ENCODE measurements around the gene CSTA.
"Not testable (repeated sequence)": the region's sequence is repeated elsewhere in the genome, so short reads cannot be mapped to it uniquely, and the experiment has no call there.

The CSTA gene

DNA sequence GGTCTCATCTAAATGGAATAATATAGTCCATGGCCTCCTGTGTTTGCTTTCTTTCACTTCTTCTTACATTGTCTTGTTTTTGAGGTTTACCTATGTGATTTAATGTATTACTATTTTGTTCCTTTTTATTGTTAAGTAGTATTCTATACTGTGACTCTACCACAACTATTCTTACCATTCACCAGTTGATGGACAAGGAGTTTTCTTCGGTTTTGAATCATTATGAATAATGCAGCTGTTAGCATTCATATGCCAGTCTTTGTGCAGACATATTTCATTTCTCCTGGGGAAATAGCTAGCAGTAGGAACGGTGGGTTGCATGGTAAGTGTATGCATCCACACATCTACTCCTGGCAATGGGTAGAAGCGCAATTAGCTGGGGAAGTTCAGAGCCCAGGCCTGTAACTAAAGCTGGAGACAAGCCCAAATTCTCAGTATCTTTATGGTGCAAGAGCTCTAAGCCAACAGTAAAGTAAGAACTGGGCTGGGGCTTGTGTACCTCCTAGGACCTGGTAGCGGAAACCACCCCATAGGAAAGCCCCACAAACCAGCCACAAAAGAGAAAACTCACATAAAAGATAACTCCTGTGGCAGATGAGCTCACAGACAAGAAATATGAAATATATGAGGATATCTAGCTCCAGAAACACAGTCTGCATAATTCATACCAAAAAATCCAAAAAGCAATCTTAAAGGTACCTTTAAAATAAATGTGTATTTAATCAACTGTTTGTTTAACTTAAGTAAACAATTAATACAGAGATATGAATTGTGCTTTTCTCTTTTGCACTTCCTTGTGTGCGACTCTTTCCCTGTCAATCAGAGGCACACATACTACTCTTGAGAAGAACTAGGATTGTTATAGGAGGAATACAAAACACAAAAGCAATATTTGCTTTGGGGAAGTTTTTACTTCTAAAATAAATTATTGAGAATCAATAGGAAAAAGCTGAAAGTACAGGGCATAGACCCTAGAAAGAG is 2.7 kb upstream of the CSTA start:
- DNase-seq, result no peak

DNA sequence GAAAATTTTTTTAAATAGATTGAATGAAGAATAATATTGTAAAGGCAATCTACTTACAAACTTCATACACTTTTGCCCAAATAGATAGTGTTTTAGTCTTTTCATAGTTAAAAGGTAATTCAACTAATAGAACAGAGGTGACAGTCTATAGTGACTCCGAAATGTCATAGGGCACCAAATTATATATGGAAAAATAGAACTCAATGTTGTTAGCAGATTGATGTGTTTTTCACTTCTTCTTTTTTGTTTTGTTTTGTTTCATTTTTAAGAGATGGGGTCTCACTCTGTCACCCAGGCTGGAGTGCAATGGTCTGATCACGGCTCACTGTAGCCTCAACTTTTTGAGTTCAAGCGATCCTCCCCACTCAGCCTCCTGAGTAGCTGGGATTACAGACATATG is 721 bp downstream of the CSTA start:
- no peak for DNase-seq

DNA sequence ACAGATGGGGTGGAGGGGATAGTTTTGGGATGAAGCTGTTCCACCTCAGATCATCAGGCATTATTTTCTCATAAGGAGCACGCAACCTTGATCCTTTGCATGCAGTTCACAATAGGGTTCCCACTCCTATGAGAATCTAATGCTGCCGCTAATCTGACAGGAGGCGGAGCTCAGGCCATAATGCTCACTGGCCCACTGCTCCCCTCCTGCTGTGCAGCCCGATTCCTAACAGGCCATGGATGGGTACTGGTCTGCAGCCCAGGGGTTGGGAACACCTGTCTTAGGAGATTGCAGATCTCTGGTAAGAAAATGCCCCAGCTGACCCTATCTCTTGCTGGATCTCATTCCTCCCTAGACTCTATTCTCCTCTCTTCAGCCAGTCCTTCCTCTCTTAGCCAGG is 6.8 kb downstream of the CSTA start:
- DNase-seq, result no peak

DNA sequence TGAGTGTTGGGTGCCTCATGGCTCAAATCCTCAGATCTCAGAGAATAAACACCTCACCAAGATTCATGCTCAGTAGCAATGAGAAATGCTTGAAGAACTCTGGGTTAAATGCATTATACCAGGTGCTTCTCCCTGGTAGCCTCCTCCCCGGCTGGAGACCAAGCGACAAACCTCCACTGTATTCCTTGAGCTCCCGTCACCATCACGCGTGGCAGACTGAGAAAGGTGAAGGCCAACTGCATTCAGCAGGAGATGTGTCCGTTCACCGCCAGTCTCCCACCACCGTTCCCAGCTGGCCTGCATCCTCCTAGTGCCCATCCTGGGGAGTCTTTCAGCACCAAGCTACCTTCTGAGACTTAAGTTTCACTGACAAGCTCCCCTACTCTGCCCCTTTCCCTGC is 7.5 kb downstream of the CSTA start:
- DNase-seq, result no peak

DNA sequence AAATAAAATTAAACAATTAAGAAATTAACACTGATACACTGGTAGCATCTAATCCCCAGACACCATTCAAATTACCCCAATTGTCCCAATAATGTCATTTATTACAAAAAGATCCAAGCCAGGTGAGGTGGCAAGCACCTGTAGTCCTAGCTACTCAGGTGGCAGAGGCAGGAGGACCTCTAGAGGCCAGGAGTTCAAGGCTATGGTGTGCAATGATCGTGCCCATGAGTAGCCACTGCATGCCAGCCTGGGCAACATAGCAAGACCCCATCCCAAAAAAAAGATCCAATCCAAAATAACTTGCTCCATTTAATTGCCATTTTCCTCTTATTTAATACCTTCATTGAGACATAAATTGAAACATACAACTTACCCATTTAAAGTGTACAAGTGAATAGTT is 17.8 kb downstream of the CSTA start:
- DNase-seq, result no peak

DNA sequence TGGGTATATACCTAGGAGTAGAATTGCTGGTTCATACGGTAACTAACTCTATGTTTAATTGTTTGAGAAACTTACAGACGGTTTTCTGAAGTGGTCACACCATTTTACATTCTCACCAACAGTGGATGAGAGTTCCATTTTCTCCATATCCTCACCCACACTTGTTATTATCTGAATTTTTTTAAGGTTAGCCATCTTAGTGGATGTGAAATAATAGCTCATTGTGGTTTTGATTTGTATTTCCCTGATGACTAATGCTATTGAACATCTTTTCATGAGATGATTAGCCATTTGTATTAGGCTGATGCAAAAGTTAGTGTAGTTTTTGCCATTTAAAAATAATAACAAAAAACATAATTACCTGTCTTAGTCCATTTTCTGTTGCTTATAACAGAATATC is 18.6 kb downstream of the CSTA start:
- DNase-seq, result no peak

DNA sequence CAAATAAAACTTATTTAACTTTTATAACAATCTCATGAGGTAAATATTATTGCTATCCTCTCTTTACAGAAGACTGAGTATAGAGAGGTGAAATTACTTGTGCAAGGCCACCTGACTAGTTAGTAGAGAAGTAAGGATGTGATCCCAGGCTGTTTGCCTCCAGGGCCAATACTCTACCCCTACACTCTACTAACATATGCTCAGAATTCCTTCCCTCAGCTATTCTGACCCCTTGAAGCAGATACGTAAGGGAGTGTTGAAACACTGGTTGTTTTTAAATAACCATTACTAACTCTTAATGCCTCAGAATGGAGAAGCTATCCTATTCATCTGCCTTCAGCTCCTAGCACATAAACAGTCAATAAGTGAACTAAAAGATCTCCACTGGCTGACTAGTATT is 24.1 kb downstream of the CSTA start:
- DNase-seq, result no peak

DNA sequence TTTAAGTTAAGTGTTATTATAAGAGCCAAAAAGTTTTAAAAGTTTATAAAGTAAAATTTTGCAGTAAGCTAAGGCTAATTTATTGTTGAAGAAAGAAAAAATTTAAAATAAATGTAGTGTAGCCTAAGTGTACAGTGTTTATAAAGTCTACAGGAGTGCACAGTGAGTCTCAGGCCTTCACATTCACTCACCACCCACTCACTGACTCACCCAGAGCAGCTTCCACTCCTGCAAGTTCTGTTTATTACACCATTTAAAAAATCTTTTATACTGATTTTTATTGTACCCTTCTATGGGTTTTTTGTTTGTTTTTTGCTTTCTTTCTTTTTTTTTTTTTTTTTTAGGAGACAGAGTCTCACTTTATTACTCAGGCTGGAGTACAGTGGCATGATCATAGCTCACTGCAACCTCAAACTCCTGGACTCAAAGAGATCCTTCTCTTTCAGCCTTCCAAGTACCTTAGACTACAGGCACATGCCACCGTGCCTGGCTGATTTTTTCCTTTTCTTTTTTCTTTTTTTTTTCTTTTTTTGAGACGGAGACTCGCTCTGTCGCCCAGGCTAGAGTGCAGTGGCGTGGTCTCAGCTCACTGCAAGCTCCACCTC is 25.9 kb downstream of the CSTA start:
- DNase-seq, result peak; percentile 23

DNA sequence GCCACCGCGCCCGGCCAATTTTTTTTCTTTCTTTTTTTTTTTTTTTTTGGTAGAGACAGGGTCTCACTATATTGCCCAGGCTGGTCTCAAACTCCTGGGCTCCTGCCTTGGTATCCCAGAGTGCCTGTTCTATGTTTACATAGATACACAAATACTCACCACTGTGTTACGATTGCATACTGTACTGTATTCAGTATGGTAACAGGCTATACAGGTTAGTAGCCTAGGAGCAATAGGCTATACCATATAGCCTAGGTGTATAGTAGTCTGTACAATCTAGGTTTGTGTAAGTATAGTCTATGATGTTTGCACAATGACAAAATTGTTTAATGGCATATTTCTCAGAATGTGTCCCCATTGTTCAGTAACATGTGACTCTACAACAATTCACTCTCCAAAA is 26.6 kb downstream of the CSTA start:
- DNase-seq, result no peak

DNA sequence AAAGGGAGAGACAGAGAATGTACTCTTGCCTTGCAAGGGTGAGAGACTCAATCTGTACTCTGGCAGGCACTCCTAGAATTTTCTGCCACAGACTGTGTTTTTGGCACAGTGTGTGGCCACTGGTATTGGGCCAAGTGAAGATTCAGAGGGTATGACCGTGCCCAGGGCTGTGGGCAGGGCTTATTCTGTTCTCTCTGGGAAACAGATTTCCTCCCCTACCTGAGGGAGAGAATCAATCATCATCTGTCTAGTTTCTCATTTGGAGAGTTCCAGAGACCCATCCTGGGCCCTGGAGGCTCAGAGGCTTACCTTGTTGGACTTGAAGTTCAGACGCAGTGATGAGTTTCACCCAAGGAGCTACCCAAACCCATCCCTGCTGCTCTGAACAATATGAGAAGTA is 28.2 kb downstream of the CSTA start:
- no peak for DNase-seq

DNA sequence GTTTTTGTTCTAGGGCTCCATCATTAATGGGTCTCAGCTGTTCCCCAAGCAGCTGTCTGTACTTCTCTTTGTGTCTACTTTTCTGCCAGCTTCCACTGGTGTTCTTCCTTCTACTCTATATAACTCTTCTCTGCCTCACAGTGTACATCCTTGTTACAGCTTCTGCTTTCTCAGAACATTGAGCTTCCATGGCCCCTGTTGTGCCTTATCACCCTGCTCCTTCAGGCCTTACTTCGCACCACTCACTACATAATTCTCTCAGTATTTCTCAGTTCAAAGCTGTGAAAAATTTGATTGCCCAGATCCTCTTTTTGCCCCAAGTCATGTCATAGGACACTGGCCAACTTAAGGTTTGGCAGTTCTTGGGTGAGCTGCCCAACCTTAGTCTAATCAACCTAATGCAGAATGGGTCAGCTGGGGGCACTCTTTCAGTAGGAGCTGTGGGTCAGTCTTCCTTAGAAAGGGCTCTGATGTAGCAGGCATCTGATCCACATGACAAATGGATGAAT is 28.9 kb downstream of the CSTA start:
- DNase-seq, result no peak

DNA sequence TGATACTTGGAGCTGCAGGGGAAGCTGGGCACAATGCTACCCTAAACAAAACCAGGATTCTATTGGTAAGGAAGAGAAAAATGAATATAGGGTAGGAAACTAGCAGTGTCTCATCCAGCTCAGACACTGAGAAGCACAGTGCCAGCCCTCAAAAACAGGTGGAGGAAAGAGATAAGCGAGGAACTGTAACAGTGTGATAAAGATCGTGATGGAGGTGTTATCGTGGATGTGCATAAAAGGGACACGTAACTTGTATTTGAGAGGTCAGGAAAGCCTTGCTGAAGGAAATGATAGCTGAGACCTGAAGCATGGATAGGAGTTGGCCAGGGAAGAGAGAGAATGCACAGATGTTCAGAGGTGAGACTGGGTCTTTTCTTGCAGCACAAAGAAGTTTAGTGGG is 30.6 kb downstream of the CSTA start:
- DNase-seq, result no peak

DNA sequence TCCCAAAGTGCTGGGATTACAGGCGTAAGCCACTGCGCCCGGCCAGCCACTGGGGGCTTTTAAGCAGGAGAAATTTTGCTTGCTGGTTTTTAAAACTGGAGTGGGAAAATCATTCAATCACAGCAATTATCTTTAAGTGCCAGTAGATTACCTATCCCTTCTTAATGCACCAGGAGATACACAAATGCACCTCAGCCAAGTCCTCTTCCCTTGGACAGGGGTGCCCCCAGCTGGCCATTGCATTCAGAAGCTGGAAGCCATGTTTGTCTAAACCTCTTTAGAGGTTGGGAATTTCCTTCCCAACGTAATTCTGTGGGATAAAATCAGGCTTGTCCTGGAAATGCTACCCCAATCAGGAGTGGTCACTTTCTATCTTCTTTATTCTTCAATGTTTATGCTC is 31.4 kb downstream of the CSTA start:
- DNase-seq, result peak; percentile 17

DNA sequence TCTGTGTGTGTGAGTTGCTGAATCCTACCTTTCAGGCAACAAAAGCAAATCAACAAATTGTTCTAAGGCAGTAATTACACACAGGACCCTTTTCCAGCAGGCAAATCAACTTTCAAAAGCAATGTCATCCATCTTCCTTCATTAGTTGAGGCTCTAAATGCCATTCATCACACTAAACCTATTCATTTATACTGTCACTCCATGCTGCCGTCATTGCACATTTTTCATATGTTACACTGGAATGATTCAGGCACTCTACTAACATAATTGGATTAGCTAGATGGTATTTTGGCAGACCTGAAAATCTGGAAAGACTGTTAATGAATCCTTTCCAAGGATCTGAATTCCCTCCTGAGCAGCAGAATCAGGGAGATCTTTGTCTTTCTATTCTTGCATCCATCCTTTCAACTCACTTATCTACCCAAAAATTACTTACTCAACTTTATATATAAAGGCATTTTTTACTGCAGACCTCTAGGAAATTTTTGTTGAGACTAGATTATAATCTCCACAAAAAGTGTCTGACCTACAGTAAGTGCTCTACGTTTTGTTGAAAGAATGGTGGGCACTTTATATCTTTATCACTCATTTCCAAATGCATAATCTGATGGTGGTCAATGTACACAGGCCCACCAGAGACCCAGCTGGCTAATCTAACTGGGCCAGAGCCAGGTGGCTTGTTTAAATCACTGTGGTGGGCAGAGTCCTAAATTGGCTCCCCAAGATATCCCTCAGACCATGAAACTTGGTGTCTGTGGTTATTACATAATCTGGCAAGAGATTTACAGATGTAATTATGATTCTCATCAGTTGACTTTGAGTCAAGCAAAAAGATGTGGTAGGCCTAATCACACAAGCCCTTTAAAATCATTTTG is 33.0 kb downstream of the CSTA start:
- DNase-seq, result peak; percentile 35

DNA sequence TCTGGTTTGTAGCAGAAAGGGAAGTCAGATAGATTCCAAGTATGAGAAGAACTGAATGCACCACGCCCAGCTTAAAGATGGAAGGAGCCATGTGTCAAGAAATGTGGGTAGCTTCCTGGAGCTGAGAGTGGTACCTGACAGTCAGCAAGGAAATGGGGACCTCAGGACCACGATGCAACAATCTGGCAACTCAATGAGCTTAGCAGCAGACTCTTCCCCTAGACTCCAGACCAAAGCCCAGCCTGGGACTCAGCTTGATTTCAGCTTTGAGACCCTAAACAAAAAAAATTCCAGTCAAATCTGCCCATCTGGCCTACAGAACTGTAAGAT is 33.6 kb downstream of the CSTA start:
- DNase-seq, result no peak

DNA sequence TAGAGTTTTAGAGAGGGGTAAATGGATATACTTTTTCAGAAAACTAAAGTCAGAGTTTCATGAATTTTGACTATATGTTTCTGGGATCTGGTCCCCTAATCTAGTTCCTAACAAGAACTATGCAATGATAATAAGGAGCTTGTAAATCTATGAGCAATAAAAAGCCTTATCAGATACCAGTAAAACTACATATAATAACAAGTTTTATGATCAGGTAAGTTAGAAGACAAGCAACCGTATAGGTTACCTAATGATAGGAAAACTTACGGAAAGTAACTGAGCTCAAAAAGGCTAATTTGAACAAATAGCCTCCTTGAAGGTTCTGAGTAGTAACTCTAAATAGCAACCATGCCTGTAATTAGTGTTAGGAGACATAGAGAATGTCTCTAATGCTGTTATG is 37.0 kb downstream of the CSTA start:
- DNase-seq, result no peak

DNA sequence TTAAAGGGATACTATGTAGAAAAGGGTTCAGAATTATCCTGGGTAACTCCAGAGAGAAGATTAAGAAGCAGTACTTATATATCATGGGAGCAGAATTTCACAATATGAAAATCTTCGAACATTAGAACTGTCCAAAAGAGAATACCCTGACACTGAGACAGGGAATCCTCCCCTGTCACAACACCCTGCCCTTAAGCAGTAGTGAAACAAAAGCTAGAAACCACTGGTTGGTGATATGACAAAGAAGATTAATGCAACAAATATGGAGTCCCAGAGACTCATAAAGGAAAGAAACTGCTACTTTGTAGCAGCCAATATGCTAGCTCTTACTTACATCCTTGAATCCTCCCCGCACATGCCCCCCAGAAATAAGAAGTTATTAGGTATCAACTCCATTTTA is 39.4 kb downstream of the CSTA start:
- DNase-seq, result no peak

DNA sequence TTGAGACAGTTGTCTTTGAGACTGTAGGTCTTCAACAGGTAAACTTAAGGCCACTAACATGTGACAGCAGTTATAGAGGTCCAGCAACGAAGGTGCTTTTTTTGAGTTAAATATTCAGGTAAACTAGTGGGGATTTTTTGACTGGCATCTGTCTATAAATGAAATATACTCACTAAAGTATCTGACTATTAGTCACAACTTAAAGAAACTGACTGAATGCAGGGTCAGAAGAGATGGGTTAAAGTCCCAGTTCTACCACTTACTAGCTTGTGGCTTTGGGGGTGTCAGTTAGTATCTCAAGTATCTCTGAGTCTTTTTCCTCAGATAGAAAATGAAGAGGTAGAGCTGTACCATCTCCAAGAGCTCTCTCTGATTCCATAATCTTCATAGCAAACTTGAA is 40.0 kb downstream of the CSTA start:
- DNase-seq, result no peak

DNA sequence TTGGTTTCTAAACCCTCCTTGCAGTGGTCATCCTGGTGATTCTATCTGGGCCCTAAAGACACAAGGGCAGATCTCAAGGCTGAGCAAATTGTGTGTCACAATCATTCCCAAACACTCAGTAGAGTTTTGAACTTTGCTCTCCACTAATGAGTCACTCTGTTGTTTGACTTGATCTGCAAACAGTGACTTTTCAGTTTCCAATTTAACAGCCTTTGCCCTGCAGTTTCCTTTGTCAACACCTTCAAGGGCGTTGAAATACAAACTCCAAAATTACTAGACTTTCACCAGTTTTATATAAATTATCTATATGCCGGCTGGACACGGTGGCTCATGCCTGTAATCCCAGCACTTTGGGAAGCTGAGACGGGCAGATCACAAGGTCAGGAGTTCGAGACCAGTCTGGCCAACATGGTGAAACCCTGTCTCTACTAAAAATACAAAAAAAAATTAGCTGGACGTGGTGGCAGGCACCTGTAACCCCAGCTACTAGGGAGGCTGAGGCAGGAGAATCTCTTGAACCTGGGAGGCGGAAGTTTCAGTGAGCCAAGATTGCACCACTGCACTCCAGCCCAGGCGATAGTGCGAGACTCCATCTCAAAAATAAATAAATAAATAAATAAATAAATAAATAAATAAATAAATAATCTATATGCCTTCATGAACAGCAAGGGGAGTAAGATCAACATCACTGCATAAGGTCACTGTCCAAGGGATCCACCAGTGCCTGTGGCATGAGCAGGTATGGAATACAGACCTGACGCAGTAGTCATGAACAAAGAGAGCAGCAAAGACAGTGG is 40.7 kb downstream of the CSTA start:
- not testable (repeated sequence) for DNase-seq

DNA sequence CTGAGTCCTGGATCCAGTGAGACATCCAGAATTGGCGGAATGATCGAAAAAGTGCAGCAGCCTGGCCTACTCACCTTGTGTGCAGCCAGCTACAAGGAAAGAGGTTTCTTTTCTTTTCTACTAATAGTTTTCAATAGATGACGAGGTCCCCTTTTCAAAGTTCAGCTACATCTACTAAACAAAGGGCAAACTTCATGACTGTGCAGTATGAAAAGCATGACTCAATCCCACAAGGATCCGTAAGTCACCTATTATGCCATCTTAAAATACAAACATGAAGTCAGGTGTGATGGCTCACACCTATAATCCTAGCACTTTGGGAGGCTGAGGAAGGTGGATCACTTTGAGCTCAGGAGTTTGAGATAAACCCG is 41.3 kb downstream of the CSTA start:
- no peak for DNase-seq

DNA sequence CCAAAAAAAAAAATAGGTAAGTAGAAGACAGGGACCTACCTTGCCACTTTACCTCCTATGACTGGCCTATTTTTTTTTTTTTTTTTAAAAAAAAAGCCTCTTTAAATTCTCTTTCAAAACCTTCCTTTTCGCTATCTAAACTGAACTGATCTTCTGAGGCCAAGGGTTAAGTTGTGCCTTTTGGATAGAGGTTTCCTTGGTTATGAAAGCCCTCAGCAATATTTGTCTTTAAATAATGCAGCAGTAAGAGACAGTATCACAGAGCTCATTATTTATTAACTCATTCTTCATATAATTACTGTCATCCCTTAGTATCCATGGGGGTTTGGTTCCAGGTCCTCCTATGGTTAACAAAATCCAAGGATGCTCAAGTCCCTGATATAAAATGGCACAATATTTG is 49.0 kb downstream of the CSTA start:
- DNase-seq, result no peak

DNA sequence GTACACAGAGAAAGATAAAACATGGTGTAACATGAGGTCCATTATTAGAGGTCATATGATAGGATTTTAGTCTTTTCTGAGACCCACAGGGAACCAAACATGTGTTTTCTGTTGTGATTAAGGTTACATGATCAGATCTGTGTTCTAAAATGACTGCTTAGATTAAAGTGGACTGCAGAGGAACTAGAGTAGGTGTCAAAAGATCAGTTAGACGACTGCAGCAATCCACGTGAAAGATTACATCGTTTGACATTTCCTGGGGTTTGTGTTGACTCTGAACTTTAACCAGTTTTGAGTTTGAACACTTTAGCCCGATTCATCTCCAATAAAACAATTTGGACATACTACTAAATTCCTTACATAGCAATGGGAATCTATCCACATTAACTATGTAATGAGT is 52.9 kb downstream of the CSTA start:
- no peak for DNase-seq
